Erythroblast (primary cell): ENCODE data around the gene ULBP2.
"Not testable (repeated sequence)": the region's sequence is repeated elsewhere in the genome, so short reads cannot be mapped to it uniquely, and the experiment has no call there.

ENCODE experiments used
- DNase-seq, 2 experiments: peaks; one replicate each; lab custom pipeline; 2025; lab: John Stamatoyannopoulos, UW
- GATA1 ChIP-seq: IDR thresholded peaks from 2 replicates; pipeline ENCODE4 v1.6.1; 2011; ENCODE audit warnings: low read depth, mild to moderate bottlenecking, control low read depth, low read length, moderate library complexity
- POLR2A ChIP-seq: IDR thresholded peaks from 2 replicates; pipeline ENCODE4 v1.6.1; 2011; ENCODE audit warnings: mild to moderate bottlenecking, low read length

Gene ULBP2

DNA sequence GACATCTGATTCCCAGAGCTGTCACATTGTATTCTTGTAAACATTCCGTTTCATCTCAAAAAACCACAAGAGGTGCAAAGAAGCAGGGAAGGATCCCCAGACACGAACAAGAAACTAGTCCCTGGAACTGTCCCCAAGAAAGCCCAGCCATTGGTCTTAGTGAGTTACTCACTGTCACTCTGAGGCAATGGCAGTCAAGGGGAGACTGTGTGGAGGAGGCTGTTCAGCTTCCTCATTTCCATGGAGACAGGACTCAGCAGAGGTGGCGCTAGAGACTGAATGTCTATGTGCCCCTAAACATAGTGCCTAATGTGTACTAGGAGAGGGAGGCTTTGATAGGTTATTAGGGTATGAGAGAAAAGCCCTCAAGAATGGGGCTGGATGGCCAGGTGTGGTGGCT is 33.0 kb downstream of the ULBP2 start:
- TF ChIP-seq GATA1 (no peak), POLR2A (no peak)
- DNase-seq, result no peak

DNA sequence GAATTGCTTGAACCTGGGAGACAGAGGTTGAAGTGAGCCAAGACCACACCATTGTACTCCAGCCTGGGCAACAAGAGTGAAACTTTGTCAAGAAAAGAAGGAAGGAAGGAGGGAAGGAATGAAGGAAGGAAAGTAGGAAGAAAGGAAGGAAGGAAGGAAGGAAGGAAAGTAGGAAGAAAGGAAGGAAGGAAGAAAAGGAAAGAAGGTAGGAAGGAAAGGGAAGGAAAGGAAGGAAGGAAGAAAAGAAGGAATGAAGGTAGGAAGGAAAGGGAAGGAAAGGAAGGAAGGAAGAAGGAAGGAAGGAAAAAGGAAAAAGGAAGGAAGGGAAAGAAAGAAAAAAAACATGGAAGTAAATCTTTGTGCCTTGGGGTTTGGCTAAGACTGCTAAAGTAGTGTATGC is 33.6 kb downstream of the ULBP2 start:
- no peak for TF ChIP-seq POLR2A
- TF ChIP-seq GATA1, result no peak

DNA sequence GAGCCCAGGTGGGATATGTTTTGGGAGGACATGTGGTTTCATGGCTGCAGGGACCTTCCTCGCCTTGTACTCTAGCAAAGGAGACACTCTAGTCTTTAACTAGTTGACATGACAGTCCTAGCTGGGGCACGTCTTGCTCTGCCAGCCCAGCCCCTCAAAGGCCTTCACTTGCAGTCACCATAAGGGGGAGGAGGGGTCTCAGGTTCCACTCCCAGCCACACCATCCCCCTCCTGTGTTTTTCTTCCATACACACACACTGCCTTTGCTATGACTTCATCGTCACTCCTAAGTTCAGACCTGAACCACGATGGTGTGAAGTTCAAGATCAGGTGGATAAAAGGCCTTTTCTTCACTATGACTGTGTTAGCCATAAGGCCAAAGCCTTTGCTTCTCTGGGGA is 35.4 kb downstream of the ULBP2 start:
- no peak for TF ChIP-seq GATA1
- no peak for TF ChIP-seq POLR2A

More for the DNA sequence above, 33.6 kb downstream of the ULBP2 start:
- DNase-seq, result no peak

DNA sequence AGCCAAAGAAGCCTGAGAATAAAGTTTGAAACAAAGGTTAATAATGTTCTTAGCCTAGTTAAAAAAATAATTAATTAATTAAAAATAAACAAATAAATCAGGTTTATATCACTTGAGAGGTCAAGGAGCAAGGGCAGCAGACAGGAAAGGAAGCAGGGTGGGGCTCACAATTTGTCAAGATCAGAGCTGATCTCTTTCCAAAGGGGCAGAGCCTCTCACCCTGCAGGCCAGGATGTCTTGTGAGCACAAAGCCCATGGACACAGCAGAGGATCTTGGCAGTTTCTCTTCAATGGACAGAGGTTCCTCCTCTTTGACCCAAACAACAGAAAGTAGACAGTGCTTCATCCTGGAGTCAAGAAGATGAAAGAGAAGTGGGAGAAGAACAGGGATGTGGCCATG is 36.8 kb downstream of the ULBP2 start:
- DNase-seq, result no peak
- TF ChIP-seq GATA1 (no peak), POLR2A (no peak)

More for the DNA sequence above, 35.4 kb downstream of the ULBP2 start:
- no peak for DNase-seq

DNA sequence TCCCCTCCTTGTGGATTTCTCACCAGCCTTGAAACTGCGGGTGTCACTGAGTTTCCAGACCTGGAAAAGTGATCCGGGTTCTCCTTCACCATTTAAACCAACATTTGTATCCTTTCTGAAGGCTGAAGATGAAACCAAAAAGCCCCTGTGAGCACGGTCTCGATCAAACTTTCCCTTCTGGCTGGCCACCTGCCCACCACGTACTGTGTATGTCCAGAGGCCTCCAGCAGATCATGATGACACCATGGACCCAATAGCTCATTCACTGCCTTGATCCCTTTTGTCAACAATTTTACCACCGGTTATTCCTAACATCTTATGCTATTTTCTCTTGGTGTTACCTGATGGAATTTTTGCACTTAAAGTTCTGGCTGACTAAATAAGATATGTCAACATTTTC is 37.5 kb downstream of the ULBP2 start:
- no peak for DNase-seq
- TF ChIP-seq POLR2A (no peak), GATA1 (no peak)

DNA sequence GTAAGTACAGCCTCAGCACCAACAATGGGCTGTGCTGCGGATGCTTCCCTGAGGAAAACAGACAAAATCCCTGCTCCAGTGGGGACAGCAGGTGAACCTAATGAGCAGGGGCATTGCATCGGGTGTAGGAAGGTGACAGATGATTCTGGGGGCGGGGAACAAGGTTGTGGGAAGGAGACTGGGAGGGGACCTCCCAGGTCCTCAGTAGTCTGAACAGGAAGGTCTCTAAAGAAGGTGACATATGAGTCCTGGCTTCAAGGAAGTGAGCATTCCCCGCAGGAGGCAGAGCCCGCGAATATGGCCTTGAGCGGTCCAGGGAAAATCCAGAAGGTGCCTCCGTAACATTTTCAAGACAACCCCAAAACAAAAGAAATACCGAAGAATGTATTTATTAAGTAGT is 41.3 kb downstream of the ULBP2 start:
- DNase-seq, result no peak
- TF ChIP-seq GATA1, result no peak
- no peak for TF ChIP-seq POLR2A

DNA sequence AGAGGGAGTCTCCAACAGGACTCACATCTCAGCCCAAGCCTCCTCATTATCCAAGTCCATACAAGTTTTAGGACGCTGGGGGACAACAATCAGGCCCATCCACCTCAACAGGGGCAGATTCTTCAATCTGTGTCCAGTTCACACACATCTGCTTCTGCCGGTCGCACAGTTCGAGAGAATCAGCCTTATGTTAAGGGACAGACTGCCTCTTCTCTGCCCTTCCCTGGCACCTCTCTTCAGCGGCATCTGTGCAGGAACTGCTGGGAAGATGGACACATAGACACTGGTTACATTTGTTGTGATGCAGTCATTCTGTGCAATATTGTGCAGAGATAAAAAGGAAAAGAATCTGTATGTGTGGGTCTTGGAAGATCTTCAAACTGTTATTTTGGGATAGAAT is 43.0 kb downstream of the ULBP2 start:
- no peak for DNase-seq
- TF ChIP-seq GATA1 (no peak), POLR2A (no peak)

DNA sequence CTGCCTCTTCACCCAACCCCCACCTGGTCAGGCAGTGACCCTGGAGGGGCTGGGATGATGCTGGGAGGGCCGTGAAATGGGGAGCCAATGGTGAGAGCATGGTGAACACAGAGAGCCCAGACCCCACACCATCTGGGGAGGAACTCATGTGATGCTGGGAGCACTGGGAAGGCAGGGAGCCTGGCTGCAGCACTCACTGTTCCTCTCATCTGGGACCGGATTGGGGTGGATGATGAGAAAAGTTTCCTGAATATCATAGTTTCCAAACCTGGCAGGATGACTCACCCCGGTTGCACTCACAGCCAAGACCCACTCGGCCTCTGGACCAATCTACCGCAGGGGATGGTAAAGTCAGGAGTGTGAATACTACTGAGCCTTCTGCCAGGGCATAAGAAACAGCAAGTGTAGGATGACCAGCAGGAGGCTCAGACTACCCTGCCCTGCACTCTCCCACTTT is 43.7 kb downstream of the ULBP2 start:
- DNase-seq, result no peak
- TF ChIP-seq GATA1 (no peak), POLR2A (no peak)

DNA sequence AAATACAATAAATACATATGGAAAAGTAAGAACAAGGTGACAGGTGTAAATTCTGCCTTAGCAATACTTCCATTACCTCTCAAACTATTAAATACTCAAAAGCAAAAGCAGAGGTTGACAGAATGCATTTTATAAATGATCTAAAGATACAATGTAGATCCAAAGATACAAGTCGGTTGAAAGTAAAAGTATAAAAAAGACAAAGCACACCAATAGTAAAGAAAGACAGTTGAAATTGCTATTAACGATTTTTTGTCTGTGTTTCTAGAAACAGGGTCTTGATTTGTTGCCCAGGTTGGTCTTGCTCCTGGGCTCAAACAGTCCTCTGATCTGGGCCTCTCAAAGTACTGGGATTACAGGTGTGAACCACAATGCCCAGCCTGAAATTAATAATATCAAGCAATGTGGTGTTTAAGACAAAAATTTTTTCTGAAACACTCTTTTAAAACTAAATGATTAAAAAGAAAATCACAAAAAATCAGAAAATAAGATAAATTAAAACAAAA is 45.8 kb downstream of the ULBP2 start:
- TF ChIP-seq GATA1, result no peak
- no peak for TF ChIP-seq POLR2A
- DNase-seq, result no peak

DNA sequence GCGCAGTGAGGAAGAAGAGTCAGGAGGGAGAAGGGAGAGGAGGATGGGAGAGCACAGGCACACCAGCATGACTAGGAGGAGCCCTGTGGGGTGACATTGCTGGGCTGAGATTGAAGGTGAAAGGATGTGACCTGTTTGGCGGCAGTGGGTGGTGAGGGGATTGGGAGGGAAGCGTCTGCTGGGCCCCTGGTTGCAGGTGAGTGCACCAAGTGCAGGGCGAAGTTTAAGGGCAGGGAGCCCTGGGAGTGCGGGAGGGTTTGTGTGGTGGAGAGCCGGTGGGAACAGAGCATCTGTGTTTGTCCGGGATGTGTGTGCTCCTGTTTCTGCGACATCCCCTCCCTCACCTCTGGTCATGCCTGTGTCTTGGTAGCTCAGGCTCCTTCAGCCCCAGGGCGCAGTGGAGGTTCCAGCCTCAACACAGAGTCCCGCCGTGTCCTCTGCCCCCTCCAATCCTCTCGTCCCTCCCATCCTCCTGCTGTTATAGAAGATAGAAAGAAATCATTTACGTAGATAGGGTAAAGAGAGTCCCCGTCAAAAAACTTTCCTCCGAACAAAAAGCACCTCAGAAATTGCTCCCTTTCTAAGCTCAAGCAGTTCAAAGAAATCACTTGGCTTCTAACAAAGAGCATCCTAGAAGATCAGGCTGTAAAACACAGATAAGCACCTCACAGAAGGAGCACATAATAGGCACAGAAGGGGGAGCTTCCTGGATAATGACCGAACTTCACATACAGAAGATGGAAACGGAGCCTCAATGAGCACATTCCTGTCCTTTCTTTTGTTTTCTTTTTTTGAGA is 46.9 kb downstream of the ULBP2 start:
- TF ChIP-seq GATA1 (no peak), POLR2A (no peak)
- no peak for DNase-seq

DNA sequence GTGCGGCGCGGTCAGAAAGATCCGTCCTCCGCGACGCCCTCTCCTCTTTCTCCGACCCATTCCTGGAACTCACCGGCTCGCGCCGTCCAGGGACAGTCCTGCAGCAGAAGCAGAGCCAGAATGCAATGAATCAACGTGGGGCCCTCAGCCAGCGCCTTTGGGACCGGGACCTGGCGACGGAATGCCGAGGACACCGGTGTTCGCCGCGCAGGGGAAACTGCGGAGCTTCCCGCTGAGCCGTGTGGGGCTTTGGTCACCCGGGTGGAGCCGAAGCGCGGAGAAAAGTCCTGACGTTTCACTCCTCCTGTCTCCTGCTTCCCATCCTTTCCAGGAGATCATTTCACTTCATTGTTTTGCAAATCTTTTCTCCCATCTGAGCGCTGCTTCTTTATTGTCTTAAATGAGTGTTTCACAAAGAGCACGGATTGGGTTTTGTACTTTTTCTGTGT is 48.4 kb downstream of the ULBP2 start:
- TF ChIP-seq POLR2A, result no peak
- no peak for DNase-seq

DNA sequence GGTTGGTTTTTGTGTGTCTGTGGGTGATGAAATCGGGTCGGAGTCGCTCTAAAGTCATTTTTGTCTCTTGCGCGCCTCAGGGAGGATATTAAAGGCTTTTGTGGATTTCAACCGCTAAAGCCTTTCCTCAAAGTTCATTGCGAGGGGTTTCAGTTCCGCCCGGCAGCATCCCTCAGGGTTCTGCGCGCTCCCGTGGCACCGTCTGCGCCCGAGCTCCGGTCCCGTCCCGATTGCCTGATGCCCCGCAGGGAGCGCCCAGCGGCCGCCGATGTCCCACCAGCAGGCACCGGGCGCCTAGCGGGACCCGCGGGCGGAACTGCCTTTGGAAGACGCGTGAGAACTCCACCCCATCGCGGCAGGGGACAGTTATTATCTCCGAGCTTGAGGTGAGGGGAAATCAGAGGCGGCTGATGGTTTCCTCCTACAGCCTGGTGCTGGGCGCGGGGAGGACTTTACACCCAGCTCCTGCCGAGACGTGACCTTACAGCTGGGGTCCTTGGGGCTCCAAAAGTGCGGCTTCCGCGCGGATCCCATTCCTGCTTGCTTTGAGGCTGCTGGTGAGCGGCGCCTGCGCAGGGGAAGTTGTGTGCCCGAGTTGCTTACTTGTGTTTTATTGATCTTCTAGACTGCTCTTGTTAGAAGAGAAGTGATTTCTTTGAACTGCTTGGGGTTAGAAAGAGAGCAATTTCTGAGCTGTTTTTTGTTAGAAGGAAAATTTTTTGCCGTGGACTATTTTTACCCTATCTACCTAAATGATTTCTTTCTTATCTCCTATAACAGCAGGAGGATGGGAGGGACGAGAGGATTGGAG is 49.1 kb downstream of the ULBP2 start:
- TF ChIP-seq POLR2A, result no peak
- no peak for TF ChIP-seq GATA1
- no peak for DNase-seq

DNA sequence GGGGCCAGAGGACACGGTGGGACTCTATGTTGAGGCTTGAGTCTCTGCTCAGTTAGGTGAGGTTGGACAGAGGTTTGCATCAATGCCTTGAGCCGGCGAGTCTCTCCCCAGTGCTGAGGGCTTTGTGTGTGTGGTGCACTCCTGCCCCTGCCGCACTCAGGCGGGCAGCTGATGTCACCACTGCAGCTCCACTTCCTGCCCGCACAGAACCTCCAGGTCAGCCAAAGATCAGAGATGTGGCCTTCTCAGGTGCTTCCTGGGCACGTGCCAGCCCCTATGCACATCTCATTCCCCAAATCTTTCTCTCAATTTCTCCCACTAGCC is 49.6 kb downstream of the ULBP2 start:
- DNase-seq, result not testable (repeated sequence)

DNA sequence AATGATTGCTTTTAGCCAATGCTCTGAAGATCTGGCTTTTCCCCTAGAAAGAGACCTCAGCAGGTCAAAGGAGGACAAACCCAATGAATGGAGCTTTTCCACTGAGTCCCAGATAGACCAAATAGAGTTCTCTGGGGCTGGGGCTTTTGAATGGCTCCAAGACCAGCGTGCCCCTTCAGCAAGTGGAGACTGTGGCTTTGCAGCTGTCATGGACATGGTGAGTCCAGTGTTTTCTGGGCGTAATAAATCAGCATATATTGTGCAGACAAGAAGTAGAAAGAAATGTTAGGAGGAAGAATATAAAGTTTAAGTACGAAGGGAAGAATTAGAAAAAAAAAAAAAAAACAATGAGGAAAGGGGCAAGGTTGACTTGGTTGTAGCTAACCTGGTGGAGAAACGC is 50.0 kb downstream of the ULBP2 start:
- no peak for DNase-seq
- TF ChIP-seq POLR2A, result no peak
